Stimulated activated CD4-positive, alpha-beta T cell treated with anti-CD3 and anti-CD28 coated beads, Interleukin-2, amount 100 ng/mL, for 24 hours (primary cell): Measurements from ENCODE around the gene RPL19.

Experiments used
- DNase-seq, 2 donors: peaks; one replicate each; pipeline ENCODE4 v3.0.0-alpha.2; 2020

The RPL19 gene

GRCh38 chr17:39252788-39253460 is 52.8 kb downstream of the RPL19 start:
- DNase-seq: no peak
